ENCODE results near the gene NCLN.

GRCh38 chr19:3149526-3150505 lies 35.9 kb upstream of the NCLN start:
- TF ChIP-seq CTCF (conservative IDR thresholded peaks at IDR 0.05) (no peak), ZFX (IDR thresholded peaks at IDR 0.05) (no peak)

Measured in C4-2B (cell line).